Prostate gland (tissue), 2 donors: ENCODE measurements around the gene MEGF10. TPM values are rescaled to one million over a fixed set of nuclear protein-coding genes. Genes with fewer than 3 reads are reported as not detected.
"Not testable (repeated sequence)": the region's sequence is repeated elsewhere in the genome, so short reads cannot be mapped to it uniquely, and the experiment has no call there.

Experiments
- DNase-seq: peaks from one replicate; pipeline ENCODE4 v3.0.0-alpha.2; 2019; ENCODE audit warnings: low spot score
- H3K27ac ChIP-seq, 2 donors: fragments of 200-600 bp; sonication (generic); 2 replicates each; pipeline ENCODE4 v1.5.1; 2017 to 2019
- H3K27me3 ChIP-seq: fragments of 200-600 bp; sonication (generic); replicated peaks from 2 replicates; pipeline ENCODE4 v1.5.1; 2019; ENCODE audit not compliant: insufficient read depth
- H3K36me3 ChIP-seq, 2 donors: fragments of 200-600 bp; sonication (generic); 1 replicate in 1 of 2; 2 replicates in 1 of 2; pipeline versions ENCODE4 v1.5.1 to v1.8.1; 2017 to 2019
- H3K4me1 ChIP-seq: fragments of 200-600 bp; sonication (generic); replicated peaks from 2 replicates; pipeline ENCODE4 v1.5.1; 2019
- H3K4me3 ChIP-seq, 2 donors: fragments of 200-600 bp; sonication (generic); 2 replicates each; pipeline ENCODE4 v1.5.1; 2017 to 2019
- H3K9me3 ChIP-seq: fragments of 200-600 bp; sonication (generic); 2 replicates; pipeline ENCODE4 v1.5.1; 2017
- POLR2A ChIP-seq: fragments of 450-650 bp; IDR thresholded peaks from one replicate; pipeline ENCODE4 v1.6.1; 2016; ENCODE audit warnings: antibody characterized with exemption, mild to moderate bottlenecking
- POLR2AphosphoS5 ChIP-seq: sonication (generic); formaldehyde crosslinking; IDR thresholded peaks from one replicate; pipeline ENCODE4 v1.6.1; 2017; ENCODE audit warnings: antibody characterized with exemption
- whole genome bisulfite sequencing: methylation state at CpG from one replicate; pipeline ENCODE4 v1.1.5; 2018; 5-methylcytosine and 5-hydroxymethylcytosine counted together
- intact Hi-C: fragments of 100-400 bp; cut with DNase I; formaldehyde crosslinking; loops from one replicate; pipeline ENCODE4 v1.14.2; 2022
- total RNA-seq, 2 donors: library from RNA; depleted of rRNA; stranded (reverse); fragments of >200 nt; gene quantifications; one replicate each; pipeline ENCODE4 v1.1.0, GENCODE V29; 2016
- TF ChIP-seq, protein P1 (sequence below), 4 experiments: fragments of 200-600 bp in 2 of 4; fragments of 450-650 bp in 2 of 4; sonication (generic) in 2 of 4; IDR thresholded peaks; 1 replicate in 3 of 4; 2 replicates in 1 of 4; pipeline ENCODE4 v1.5.1; 2016 to 2019; ENCODE audit warnings: antibody characterized with exemption in 4 of 4, mild to moderate bottlenecking in 2 of 4, moderate library complexity in 2 of 4

Gene MEGF10
- total RNA-seq, 2 donors from 2014 or later, result 0.77 to 7.9 TPM

DNA sequence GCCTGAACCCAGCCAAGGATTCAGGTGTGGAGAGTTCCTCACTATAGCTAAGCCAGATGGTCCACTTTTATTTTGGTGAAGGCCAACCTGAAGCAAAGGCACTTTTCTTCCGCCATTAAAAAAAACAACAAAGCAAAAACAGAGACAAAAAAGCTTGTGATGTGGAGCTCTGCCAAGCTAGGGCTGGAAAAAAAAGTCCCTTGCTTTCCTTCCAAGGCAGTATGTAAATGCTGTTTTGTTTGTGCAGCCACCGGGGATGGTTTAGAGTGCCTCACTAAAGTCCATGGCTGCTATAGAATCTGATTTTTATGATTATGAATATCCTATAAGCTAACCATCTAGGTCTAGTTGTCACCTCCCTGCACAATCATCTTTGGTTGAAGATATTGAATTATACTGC lies 14.9 kb downstream of the MEGF10 start:
- WGBS, result 28% methylated on average over 2 of the region's 2 CpGs
- Histone ChIP-seq H3K36me3 (no peaks in the 10 kb centered on the region), H3K27ac (no peak overlapping the region), H3K27me3 (no peaks in the 10 kb centered on the region), H3K4me3 (no peak overlapping the region), H3K4me1 (no peaks in the 10 kb centered on the region), H3K9me3 (no peaks in the 10 kb centered on the region)
- DNase-seq, result no peak
- no peak for TF ChIP-seq POLR2A
- TF ChIP-seq POLR2AphosphoS5, result no peak
- TF ChIP-seq, protein P1, sequence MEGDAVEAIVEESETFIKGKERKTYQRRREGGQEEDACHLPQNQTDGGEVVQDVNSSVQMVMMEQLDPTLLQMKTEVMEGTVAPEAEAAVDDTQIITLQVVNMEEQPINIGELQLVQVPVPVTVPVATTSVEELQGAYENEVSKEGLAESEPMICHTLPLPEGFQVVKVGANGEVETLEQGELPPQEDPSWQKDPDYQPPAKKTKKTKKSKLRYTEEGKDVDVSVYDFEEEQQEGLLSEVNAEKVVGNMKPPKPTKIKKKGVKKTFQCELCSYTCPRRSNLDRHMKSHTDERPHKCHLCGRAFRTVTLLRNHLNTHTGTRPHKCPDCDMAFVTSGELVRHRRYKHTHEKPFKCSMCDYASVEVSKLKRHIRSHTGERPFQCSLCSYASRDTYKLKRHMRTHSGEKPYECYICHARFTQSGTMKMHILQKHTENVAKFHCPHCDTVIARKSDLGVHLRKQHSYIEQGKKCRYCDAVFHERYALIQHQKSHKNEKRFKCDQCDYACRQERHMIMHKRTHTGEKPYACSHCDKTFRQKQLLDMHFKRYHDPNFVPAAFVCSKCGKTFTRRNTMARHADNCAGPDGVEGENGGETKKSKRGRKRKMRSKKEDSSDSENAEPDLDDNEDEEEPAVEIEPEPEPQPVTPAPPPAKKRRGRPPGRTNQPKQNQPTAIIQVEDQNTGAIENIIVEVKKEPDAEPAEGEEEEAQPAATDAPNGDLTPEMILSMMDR (IDR thresholded peaks at IDR 0.05), result no peak
- intact Hi-C loops, result no loop called here

DNA sequence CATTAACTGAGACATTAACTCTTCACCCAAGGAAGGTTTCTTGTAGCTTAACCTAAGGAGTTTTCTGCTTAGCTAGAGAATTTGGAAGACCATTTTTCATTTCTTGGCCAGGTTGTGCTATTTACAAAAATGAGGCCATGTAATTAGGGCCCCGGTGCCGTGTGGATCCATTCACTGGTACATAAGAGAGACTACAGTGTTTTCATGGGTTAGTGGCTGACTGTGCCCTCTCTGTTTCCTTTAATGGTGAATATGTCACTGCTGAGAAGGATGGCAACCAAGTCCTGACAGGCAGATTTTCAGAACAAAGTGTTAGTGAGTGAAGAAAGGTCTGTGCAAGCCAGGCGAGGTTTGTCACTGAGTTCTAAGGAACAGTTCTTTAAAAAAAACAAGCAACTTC lies 15.4 kb downstream of the MEGF10 start:
- no peak overlapping the region for H3K4me3 ChIP-seq
- WGBS, result 78% methylated on average over 3 of the region's 3 CpGs
- no peaks in the 10 kb centered on the region for H3K36me3 ChIP-seq
- H3K9me3 ChIP-seq, result no peaks in the 10 kb centered on the region
- no peaks in the 10 kb centered on the region for H3K4me1 ChIP-seq
- TF ChIP-seq POLR2AphosphoS5 (no peak), POLR2A (no peak)
- TF ChIP-seq, protein P1 (IDR thresholded peaks at IDR 0.05), result no peak
- no peak overlapping the region for H3K27ac ChIP-seq
- intact Hi-C loops, result no loop called here
- H3K27me3 ChIP-seq, result no peaks in the 10 kb centered on the region
- no peak for DNase-seq

DNA sequence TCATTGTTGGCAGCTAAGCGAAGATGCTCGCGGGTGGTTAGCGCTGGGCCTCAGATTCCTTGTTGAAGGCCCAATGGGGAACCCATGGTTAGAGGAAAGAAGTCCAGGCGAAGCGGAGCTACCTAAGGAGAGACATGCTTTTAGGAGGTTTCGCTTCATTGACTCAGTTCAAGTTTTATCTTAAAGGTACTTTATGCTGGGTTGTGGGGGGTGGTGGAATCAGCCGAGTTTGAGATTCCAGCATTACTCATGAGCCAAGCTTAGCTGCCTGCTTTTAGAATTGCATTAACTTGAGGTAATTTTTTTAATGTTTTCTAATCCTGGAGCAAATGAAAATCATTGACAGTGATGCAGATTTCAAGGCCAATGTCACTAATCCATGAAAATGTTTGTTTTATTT lies 16.1 kb downstream of the MEGF10 start:
- Histone ChIP-seq H3K9me3 (no peaks in the 10 kb centered on the region), H3K27me3 (no peaks in the 10 kb centered on the region), H3K36me3 (no peaks in the 10 kb centered on the region), H3K4me1 (peaks cover 2% of the 10 kb centered on the region), H3K4me3 (no peak overlapping the region), H3K27ac (no peak overlapping the region)
- intact Hi-C loops, result no loop called here
- no peak for DNase-seq
- TF ChIP-seq, protein P1 (IDR thresholded peaks at IDR 0.05), result no peak
- TF ChIP-seq POLR2AphosphoS5, result no peak
- TF ChIP-seq POLR2A, result no peak
- WGBS, result 93% methylated on average over 8 of the region's 8 CpGs

DNA sequence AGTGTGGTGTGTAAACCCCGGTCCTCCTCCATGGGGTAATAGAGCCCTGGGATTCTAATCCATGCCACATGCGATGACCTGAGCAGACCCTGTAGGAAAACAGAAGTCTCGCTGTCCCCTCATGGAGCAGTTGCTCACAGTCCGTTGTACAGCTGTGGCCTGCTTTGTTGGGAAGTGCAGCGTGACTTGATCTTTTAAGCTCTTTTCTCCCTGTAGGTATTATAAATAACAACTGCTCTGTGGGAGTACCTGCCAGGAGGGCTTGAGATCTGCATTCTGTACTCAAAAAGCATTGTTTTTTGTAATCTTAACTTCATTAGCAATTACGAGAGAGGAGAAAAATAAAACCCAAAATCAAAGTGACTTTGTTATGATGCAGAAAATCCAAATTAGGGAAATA lies 17.3 kb downstream of the MEGF10 start:
- no peaks in the 10 kb centered on the region for H3K9me3 ChIP-seq
- no peak overlapping the region for H3K27ac ChIP-seq
- H3K36me3 ChIP-seq, result no peaks in the 10 kb centered on the region
- intact Hi-C loops, result no loop called here
- TF ChIP-seq POLR2A (no peak), POLR2AphosphoS5 (no peak)
- TF ChIP-seq, protein P1 (IDR thresholded peaks at IDR 0.05), result no peak
- 90% methylated on average over 6 of the region's 6 CpGs for WGBS
- no peaks in the 10 kb centered on the region for H3K27me3 ChIP-seq
- H3K4me1 ChIP-seq, result peaks cover 5% of the 10 kb centered on the region
- H3K4me3 ChIP-seq, result no peak overlapping the region
- no peak for DNase-seq

DNA sequence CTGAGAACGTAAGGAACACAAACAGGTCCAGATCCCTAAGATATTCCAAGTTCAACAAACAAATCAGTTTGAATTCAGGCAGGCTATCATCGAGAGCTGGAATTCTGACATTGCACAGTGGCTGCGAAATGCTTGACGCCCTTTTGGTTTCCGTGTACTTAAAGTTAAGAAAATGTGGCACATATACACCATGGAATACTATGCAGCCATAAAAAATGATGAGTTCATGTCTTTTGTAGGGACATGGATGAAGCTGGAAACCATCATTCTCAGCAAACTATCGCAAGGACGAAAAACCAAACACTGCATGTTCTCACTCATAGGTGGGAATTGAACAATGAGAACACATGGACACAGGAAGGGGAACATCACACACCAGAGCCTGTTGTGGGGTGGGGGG lies 17.7 kb downstream of the MEGF10 start:
- H3K9me3 ChIP-seq, H3K27ac ChIP-seq, DNase-seq, intact Hi-C loops, H3K27me3 ChIP-seq, H3K4me3 ChIP-seq, H3K4me1 ChIP-seq, H3K36me3 ChIP-seq: not testable (repeated sequence)
- 93% methylated on average over 5 of the region's 7 CpGs for WGBS
